HepG2 (cell line): ENCODE results near the gene PHF5A. TPM values are rescaled to one million over a fixed set of nuclear protein-coding genes. Genes with fewer than 3 reads are reported as not detected.

ENCODE experiments used
- EHMT2 ChIP-seq: fragments of 200-600 bp; sonication (generic); IDR thresholded peaks from 2 replicates; pipeline ENCODE4 v1.7.0; 2017; ENCODE audit warnings: antibody characterized with exemption, low read depth, low read length, borderline replicate concordance
- GLMP ChIP-seq: sonication (generic); formaldehyde crosslinking; IDR thresholded peaks from 2 replicates; pipeline ENCODE4 v1.9.0; 2021; ENCODE audit warnings: missing genetic modification reagents, mild to moderate bottlenecking, borderline replicate concordance
- KLF12 ChIP-seq: sonication (generic); formaldehyde crosslinking; IDR thresholded peaks from 2 replicates; pipeline ENCODE4 v1.4.0; 2020; ENCODE audit warnings: missing genetic modification reagents, borderline replicate concordance
- KLF13 ChIP-seq: sonication (generic); formaldehyde crosslinking; IDR thresholded peaks from 2 replicates; pipeline ENCODE4 v1.4.0; 2020; ENCODE audit warnings: mild to moderate bottlenecking, missing genetic modification reagents
- MAF1 ChIP-seq: sonication (generic); formaldehyde crosslinking; IDR thresholded peaks from 2 replicates; pipeline ENCODE4 v1.5.0; 2020; ENCODE audit warnings: missing genetic modification reagents, borderline replicate concordance
- NCOA2 ChIP-seq: sonication (generic); formaldehyde crosslinking; IDR thresholded peaks from 2 replicates; pipeline ENCODE4 v1.8.0; 2022; ENCODE audit warnings: inconsistent platforms
- NFKB2 ChIP-seq: sonication (generic); formaldehyde crosslinking; IDR thresholded peaks from 2 replicates; pipeline ENCODE4 v1.4.0; 2020; ENCODE audit warnings: missing genetic modification reagents, borderline replicate concordance
- NFYB ChIP-seq: sonication (generic); formaldehyde crosslinking; IDR thresholded peaks from 2 replicates; pipeline ENCODE4 v1.4.0; 2020; ENCODE audit warnings: missing genetic modification reagents
- PAX8 ChIP-seq: sonication (generic); formaldehyde crosslinking; IDR thresholded peaks from 2 replicates; pipeline ENCODE4 v1.8.0; 2022; ENCODE audit warnings: mild to moderate bottlenecking, missing genetic modification reagents, borderline replicate concordance
- RBM39 ChIP-seq: fragments of 200-400 bp; formaldehyde crosslinking; IDR thresholded peaks from one replicate; pipeline ENCODE4 v1.6.1; 2018; ENCODE audit warnings: antibody characterized with exemption, mild to moderate bottlenecking, low read depth, low read length; ENCODE audit not compliant: poor library complexity, severe bottlenecking
- RFXAP ChIP-seq: sonication (generic); formaldehyde crosslinking; IDR thresholded peaks from 2 replicates; pipeline ENCODE4 v1.4.0; 2020; ENCODE audit warnings: missing genetic modification reagents, borderline replicate concordance
- TBX3 ChIP-seq: fragments of 450-650 bp; IDR thresholded peaks from 2 replicates; pipeline ENCODE4 v1.6.1; 2017; ENCODE audit warnings: antibody characterized with exemption, mild to moderate bottlenecking, inconsistent platforms, borderline replicate concordance
- TCF12 ChIP-seq, 2 experiments: fragments of 450-650 bp in 1 of 2; sonication (generic) in 1 of 2; formaldehyde crosslinking in 1 of 2; IDR thresholded peaks; 2 replicates each; pipeline versions ENCODE4 v1.6.1 to v1.8.0; 2017 to 2022; ENCODE audit warnings: antibody characterized with exemption in 1 of 2, mild to moderate bottlenecking in 1 of 2, missing genetic modification reagents in 1 of 2, moderate library complexity in 1 of 2
- THYN1 ChIP-seq: sonication (generic); formaldehyde crosslinking; IDR thresholded peaks from 2 replicates; pipeline ENCODE4 v1.8.1; 2023; ENCODE audit warnings: low read depth, mild to moderate bottlenecking, moderate library complexity, missing genetic modification reagents, borderline replicate concordance
- ZBTB46 ChIP-seq: sonication (generic); formaldehyde crosslinking; IDR thresholded peaks from 2 replicates; pipeline ENCODE4 v1.4.0; 2020; ENCODE audit warnings: mild to moderate bottlenecking, missing genetic modification reagents, borderline replicate concordance
- ZBTB49 ChIP-seq: sonication (generic); formaldehyde crosslinking; IDR thresholded peaks from 2 replicates; pipeline ENCODE4 v1.4.0; 2020; ENCODE audit warnings: missing genetic modification reagents, borderline replicate concordance
- ZFP90 ChIP-seq: sonication (generic); formaldehyde crosslinking; IDR thresholded peaks from 2 replicates; pipeline ENCODE4 v1.8.0; 2022; ENCODE audit warnings: missing genetic modification reagents, mild to moderate bottlenecking, inconsistent platforms, borderline replicate concordance
- ZGPAT ChIP-seq: IDR thresholded peaks from 2 replicates; pipeline ENCODE4 v1.6.1; 2016; ENCODE audit warnings: mild to moderate bottlenecking
- ZNF143 ChIP-seq: sonication (generic); formaldehyde crosslinking; IDR thresholded peaks from 2 replicates; pipeline ENCODE4 v1.4.0; 2020; ENCODE audit warnings: missing genetic modification reagents
- ZNF230 ChIP-seq: sonication (generic); formaldehyde crosslinking; IDR thresholded peaks from 2 replicates; pipeline ENCODE4 v1.4.0; 2020; ENCODE audit warnings: mild to moderate bottlenecking, missing genetic modification reagents
- ZNF329 ChIP-seq: sonication (generic); formaldehyde crosslinking; IDR thresholded peaks from 2 replicates; pipeline ENCODE4 v1.9.0; 2021; ENCODE audit warnings: low read depth, mild to moderate bottlenecking, missing genetic modification reagents
- ZNF335 ChIP-seq: sonication (generic); formaldehyde crosslinking; IDR thresholded peaks from 2 replicates; pipeline ENCODE4 v1.4.0; 2020; ENCODE audit warnings: missing genetic modification reagents
- polyA plus RNA-seq, 8 experiments: library from polyadenylated mRNA; depleted of rRNA in 3 of 8; stranded (reverse) in 7 of 8; unstranded in 1 of 8; fragments of >200 nt; fragmentation: Illumina TruSeq in 4 of 8; extraction: Trizol in 4 of 8; gene quantifications; 2 replicates each; pipeline versions ENCODE4 v1.2.1 to v1.2.3, GENCODE V29; 2011 to 2016; ENCODE audit warnings: low read depth in 4 of 8, missing spikeins in 1 of 8, mixed read lengths in 1 of 8; ENCODE audit not compliant: insufficient read depth in 1 of 8
- total RNA-seq, 5 experiments: library from RNA; depleted of rRNA; stranded (reverse); fragments of >200 nt; fragmentation: Illumina TruSeq; extraction: Trizol; gene quantifications; 2 replicates each; pipeline ENCODE4 v1.2.3, GENCODE V29; 2016; ENCODE audit warnings: low read depth in 1 of 5

The PHF5A gene
- total and polyA plus RNA-seq, 2 of the 13 experiments (the other 11 are each of a cell fraction or from before 2014, with no cell fraction given) = 56.6 to 105 TPM

GRCh38 chr22:41444360-41445128, 23.9 kb downstream of the PHF5A start (continued):
- TF ChIP-seq ZBTB49 (CRISPR knock-in tag) (no peak), ZGPAT (CRISPR knock-in tag) (peak; percentile 35; the same call in 1 of the 2 replicates), NCOA2 (peak; percentile 26; the same call in 1 of the 2 replicates), GLMP (no peak), MAF1 (CRISPR knock-in tag) (no peak), ZNF143 (CRISPR knock-in tag) (peak; percentile 96), PAX8 (CRISPR knock-in tag) (no peak), NFYB (CRISPR knock-in tag) (no peak), THYN1 (CRISPR knock-in tag) (no peak), ZFP90 (CRISPR knock-in tag) (peak; percentile 5; the same call in 1 of the 2 replicates), EHMT2 (no peak), TBX3 (no peak), KLF12 (CRISPR knock-in tag) (no peak), NFKB2 (CRISPR knock-in tag) (no peak), TCF12 (IDR thresholded peaks at IDR 0.05) (no peak), TCF12 (CRISPR knock-in tag; IDR thresholded peaks at IDR 0.05) (no peak), ZBTB46 (CRISPR knock-in tag) (no peak), ZNF230 (no peak), RFXAP (peak; percentile 42; the same call in 1 of the 2 replicates), KLF13 (0 out of 2 replicates have a peak, but pooled peaks have one; percentile 41), ZNF335 (CRISPR knock-in tag) (peak; percentile 65; the same call in 1 of the 2 replicates), RBM39 (peak; percentile 74), ZNF329 (CRISPR knock-in tag) (no peak)
